HG02610 (cell line): ENCODE results near the gene PARD3.
A peak's percentile ranks its signal among the peaks of the same experiment; 100 is the strongest.
"Not testable (repeated sequence)": the region's sequence is repeated elsewhere in the genome, so short reads cannot be mapped to it uniquely, and the experiment has no call there.

Experiments used
- ATAC-seq: cut with Tn5 transposase; IDR thresholded peaks from one replicate; pipeline ENCODE4 v1.9.1; 2021; ENCODE audit warnings: mild to moderate bottlenecking, moderate library complexity; ENCODE audit not compliant: unreplicated experiment

Gene PARD3

GRCh38 chr10:34800624-34801023 is 14.5 kb downstream of the PARD3 start:
- no peak for ATAC-seq

DNA sequence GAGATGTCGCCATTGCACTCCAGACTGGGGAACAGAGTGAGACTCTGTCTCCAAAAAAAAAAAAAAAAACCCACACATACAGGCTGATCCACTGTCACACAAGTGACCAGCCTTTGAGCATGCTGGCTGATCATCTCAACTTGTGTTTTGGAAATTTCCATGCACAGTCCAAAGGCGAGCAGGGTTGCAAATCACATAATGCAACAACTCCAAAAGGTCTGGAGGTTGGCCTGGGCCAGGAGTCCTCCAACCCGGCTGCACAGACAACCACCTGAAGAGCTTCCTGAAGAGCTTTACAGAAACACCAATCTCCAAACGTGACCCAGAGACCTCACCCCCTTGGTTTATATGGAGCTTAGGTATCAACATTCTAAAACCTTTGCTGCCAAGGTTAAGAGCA is 16.4 kb downstream of the PARD3 start:
- no peak for ATAC-seq

DNA sequence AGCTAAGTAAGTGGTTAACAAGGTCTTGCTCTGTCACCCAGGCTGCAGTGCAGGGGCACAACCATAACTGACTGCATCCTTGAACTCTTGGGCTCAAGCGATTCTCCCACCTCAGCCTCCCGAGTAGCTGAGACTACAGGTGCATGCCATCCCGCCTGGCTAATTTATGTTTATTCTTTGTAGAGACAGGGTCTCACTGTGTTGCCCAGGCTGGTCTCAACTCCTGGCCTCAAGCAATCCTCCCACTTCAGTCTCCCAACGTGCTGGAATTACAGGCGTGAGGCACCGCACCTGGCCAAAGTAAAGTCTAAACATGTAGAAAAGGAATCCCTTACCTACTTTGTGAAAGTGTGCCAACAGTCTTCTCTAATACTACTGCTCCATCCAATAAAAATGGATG is 17.9 kb downstream of the PARD3 start:
- ATAC-seq: no peak

- no peak for ATAC-seq
These were observed 19.0 kb downstream of the PARD3 start for GRCh38 chr10:34796133-34796532.

DNA sequence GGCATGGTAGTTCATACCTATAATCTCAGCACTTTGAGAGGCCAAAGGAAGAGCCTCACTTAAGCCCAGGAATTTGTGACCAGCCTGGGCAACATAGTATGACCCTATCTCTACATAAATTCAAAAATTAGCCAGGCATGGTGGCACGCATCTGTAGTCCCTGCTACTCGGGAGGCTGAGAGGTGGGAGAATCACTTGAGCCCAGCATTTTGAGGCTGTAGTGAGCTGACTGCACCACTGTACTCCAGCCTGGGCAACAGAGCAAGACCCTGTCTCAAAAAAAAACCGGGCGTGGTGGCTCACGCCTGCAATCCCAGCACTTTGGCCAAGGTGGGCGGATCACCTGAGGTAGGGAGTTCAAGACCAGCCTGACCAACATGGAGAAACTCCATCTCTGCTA is 19.8 kb downstream of the PARD3 start:
- no peak for ATAC-seq

- ATAC-seq: no peak
These were observed 20.3 kb downstream of the PARD3 start for GRCh38 chr10:34794835-34795234.

DNA sequence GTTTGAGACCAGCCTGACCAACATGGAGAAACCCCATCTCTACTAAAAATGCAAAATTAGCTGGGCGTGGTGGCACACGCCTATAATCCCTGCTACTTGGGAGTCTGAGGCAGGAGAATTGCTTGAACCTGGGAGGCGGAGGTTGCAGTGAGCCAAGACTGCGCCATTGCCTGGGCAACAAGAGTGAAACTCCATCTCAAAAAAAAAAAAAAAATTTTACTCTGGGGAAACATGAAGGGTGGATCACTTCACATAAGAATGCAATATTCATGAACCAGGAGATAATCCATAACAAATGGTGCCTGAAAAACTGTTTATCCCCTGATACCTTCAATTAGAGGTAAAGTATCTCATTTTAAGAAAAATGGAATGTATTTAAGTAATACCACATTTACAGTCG is 21.5 kb downstream of the PARD3 start:
- ATAC-seq: not testable (repeated sequence)

- ATAC-seq: no peak
These were observed 22.2 kb downstream of the PARD3 start for GRCh38 chr10:34792881-34793280.

DNA sequence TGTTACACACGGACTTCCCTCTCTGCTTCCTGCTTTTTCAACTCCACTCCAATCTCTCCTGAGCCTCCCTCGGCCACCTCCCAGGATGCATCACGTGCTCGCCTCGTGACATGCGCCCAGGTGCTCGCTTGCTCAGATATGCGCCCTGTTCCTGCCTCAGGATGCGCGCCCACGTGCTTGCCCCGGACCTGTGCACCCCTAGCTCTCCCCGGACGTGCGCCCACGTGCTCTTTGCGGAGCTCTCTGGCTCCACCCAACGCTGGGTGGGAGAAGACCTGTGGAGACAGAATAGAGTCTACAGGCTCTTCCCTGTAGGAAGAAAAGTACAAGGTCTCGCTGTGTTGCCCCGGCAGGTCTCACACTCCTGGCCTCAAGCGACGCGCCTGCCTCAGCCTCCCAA is 23.1 kb downstream of the PARD3 start:
- no peak for ATAC-seq

GRCh38 chr10:34791228-34791627 is 23.9 kb downstream of the PARD3 start:
- no peak for ATAC-seq

DNA sequence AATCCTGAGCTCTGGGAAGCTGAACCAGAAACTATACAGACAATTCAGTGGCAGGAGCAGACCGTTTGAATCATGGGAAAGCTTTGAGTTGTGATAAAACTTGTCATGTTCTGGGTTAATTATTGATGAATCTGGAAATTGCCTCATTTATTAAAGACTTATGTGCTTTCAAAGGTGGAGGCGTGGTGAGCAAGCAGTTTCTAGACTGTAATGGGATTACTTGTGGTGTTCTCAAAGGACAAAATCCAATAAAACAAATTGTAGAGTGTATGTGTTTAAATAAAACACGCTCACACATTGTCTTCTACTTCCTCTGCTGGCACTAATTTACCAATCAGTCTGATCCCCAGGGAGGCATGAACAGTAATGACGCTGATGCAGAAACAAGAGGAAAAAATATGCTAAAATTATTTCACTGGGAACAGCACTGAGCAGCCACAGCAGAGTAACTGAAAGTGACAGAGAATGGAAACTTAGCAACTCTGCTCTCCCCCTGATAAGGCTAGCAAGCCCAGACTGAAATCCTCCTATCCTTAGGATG is 25.1 kb downstream of the PARD3 start:
- ATAC-seq: no peak

- no peak for ATAC-seq
These were observed 28.6 kb downstream of the PARD3 start for GRCh38 chr10:34786464-34786863.

- ATAC-seq: no peak
These were observed 33.4 kb downstream of the PARD3 start for GRCh38 chr10:34781711-34782110.

DNA sequence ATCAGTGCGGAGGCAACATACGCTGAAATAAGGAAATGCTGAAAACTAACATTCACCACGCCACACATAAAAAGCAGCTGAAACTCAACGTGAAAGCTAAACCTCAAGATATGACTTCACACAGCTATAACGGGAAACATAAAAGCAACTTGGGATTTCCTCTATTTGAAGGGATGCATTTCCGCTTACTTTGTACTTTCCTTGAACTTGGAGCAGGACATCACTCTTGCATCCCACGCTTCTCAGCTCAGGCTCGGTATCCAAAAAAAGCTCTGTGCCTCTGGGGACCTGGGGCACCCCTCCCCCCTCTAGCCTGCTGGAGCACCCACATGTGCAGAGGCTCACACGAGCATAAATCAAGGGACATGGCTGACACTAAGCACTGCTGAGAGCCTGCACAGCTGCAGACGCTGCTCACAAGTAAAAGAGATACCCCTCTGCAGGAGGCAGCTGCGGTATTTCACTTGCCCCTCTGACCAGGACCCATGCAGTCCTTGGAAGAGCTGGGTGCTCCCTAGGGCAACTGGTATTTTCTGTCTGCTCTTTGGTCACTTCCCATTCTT is 34.2 kb downstream of the PARD3 start:
- ATAC-seq: peak; percentile 81

DNA sequence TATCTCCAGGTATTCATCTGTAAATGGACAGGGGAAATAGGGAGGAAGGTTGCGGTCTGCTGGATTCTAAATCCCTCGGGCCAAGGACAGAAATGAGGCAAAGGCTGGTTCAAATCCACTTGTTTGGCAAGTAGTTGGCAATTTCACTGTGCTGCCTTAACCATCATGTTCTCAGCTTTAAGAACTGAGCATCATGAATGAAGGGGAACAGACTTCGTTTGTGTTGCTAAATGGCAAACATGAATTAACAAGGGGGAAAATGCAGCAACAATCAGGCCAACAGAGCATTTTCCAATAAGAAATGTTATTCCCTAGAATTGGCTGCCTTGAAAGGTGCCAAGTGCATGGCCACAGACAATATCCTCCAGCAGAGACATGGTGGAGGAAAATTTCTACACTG is 36.9 kb downstream of the PARD3 start:
- no peak for ATAC-seq

GRCh38 chr10:34776090-34776690 is 38.9 kb downstream of the PARD3 start:
- ATAC-seq: no peak

DNA sequence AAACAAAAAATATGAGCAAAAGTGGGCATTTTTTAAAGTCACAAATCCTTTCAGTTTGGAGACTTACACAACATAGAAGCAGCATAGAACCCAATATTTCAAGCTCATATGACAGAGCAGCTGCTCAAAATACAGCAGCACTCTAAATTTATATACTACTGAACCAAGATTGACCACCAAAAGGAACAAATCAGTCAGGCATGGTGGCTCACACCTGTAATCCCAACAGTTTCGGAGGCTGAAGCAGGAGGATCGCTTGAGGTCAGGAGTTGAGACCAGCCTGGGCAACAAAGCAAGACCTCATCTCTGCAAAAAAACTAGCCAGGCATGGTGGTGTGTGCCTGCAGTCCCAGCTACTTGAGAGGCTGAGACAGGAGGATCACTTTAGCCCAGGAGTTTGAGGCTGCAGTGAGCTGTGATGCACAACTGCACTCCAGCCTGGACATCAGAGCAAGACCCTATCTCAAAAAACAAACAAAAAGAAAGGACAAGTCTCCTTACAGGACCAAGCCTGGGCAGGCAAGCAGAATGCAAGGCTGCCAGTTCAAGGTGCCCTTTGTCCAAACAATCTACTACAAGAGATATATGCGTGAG is 40.0 kb downstream of the PARD3 start:
- no peak for ATAC-seq

DNA sequence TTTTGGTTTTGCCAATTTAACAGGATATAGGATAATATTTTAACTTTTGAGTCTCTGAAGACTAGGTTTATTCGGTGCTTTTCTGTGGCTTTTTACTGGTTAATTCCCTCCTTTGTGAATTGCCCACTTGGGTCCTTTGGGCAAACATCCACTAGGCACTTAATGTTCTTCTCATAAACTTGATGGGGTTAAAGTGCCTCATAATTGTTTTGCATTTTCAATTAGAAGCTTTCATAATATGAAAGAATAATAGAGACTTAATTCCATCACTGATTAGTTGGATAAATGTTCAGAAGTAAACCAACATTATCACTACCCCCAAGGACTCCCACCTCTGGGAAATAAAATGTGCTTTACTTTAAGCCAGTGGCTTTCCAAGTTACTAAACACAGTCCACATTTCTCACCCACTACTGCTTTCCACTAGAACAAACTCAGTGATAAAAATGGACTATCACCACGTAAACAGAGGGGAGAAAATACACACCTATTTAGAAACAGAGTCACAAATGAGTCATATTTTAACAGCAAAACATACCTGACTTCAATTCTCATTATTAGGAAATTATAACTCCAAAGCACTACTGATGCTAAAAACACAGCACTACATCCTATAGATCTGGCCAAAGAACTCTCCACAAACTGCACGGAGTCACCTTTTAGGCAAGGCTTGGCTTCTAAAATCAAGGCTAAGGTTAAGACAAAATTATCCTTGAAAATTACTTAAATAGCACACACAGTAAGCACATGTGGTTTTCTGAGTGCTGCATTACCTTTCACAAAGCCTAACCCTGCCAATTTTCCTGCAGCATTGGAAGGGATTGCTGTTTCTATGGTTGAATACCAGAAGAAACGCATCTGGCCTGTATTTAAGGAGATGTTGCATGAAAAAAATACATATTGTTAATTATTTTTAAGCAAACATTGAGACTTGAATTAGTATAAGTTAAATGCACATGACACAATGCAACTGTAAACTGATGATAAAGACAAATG is 41.2 kb downstream of the PARD3 start:
- ATAC-seq: no peak

- ATAC-seq: no peak
These were observed 43.6 kb downstream of the PARD3 start for GRCh38 chr10:34771525-34771924.

GRCh38 chr10:34771106-34771505 is 44.0 kb downstream of the PARD3 start:
- ATAC-seq: no peak

- ATAC-seq: no peak
These were observed 45.2 kb downstream of the PARD3 start for GRCh38 chr10:34769899-34770298.
